Measurements from ENCODE around the gene ARID1A.

Gene ARID1A

GRCh38 chr1:26767714-26768113 is 71.9 kb downstream of the ARID1A start:
- DNase-seq = no peak

- DNase-seq = no peak
Measured at GRCh38 chr1:26768755-26769154, 72.9 kb downstream of the ARID1A start.

GRCh38 chr1:26771285-26771642 is 75.4 kb downstream of the ARID1A start:
- no peak for DNase-seq

DNA sequence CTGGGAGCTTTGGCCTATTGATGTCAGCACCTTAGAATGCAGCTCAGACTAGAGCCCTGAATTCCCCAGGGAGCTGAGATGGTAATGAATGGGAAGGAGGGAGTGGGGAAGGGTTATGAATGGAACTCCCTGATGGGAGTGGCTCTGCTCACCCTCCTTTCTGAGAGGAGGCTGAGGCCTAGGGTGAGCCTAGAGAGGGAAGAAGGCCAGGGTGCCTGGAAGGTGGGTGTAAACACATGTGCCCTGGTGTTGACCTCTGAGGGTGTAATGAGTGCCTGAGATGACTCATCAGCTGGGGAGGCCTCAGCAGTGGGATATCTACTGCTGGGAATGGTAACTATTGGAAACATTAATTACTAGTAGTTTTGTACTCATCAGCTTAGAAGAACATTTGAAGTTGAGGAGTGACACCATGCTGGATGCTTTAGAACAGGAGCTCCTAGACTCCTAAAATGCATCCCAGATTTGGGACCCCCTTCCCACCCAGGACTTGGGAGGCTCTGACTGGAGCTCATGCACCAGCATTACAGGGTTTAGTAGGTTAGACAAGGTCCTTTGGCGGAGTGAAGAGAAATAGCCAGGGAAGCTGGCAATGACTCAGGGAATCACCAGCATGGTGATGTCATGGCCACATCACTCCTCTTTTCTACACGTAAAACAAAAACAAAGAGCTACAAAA is 76.0 kb downstream of the ARID1A start:
- peak; percentile 80 for DNase-seq

DNA sequence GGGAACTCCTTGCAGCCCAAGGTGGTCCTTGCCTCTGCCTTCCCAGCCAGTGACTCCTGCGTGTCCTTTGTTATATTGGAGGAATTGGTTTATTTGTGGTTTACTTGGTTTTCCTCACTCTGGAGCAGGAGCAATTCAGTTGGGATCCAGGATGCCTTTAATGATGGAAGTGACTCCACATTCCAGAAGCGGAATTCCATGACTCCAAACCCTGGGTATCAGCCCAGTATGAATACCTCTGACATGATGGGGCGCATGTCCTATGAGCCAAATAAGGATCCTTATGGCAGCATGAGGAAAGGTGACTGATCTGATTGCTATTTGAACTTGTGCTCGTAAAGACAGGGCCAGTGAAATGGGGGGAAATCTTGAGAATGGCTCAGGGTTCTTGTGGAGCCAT is 76.9 kb downstream of the ARID1A start:
- DNase-seq = no peak

DNA sequence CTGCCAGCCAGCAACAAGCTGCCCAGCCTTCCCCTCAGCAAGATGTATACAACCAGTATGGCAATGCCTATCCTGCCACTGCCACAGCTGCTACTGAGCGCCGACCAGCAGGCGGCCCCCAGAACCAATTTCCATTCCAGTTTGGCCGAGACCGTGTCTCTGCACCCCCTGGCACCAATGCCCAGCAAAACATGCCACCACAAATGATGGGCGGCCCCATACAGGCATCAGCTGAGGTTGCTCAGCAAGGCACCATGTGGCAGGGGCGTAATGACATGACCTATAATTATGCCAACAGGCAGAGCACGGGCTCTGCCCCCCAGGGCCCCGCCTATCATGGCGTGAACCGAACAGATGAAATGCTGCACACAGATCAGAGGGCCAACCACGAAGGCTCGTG is 78.6 kb downstream of the ARID1A start:
- DNase-seq = no peak

DNA sequence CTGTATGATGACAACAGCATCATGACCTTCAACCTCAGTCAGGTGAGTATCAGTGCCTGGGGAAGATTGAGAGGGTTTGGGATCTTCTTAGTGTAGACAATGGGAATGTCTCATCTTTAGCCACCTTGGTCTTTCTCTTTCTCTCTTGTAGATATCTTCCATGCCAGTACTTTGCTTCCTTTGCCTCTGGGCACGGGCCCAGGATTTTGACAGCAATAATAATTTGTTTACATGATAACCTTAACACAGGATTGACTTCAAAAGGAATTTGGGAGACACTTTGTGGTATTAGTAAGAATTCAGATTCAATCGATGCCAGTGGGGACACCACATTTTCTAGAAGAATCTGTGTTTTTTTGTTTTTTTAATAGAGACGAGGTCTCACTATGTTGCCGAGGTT is 79.9 kb downstream of the ARID1A start:
- DNase-seq = no peak

DNA sequence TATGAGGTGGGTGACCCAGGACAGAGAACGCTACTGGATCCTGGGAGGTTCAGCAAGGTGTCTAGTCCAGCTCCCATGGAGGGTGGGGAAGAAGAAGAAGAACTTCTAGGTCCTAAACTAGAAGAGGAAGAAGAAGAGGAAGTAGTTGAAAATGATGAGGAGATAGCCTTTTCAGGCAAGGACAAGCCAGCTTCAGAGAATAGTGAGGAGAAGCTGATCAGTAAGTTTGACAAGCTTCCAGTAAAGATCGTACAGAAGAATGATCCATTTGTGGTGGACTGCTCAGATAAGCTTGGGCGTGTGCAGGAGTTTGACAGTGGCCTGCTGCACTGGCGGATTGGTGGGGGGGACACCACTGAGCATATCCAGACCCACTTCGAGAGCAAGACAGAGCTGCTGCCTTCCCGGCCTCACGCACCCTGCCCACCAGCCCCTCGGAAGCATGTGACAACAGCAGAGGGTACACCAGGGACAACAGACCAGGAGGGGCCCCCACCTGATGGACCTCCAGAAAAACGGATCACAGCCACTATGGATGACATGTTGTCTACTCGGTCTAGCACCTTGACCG is 83.4 kb downstream of the ARID1A start:
- DNase-seq = no peak

- no peak for DNase-seq
Measured at GRCh38 chr1:26780344-26780957, 84.6 kb downstream of the ARID1A start.

DNA sequence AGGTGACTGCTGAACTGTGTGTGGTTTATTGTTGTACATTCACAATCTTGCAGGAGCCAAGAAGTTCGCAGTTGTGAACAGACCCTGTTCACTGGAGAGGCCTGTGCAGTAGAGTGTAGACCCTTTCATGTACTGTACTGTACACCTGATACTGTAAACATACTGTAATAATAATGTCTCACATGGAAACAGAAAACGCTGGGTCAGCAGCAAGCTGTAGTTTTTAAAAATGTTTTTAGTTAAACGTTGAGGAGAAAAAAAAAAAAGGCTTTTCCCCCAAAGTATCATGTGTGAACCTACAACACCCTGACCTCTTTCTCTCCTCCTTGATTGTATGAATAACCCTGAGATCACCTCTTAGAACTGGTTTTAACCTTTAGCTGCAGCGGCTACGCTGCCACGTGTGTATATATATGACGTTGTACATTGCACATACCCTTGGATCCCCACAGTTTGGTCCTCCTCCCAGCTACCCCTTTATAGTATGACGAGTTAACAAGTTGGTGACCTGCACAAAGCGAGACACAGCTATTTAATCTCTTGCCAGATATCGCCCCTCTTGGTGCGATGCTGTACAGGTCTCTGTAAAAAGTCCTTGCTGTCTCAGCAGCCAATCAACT is 85.5 kb downstream of the ARID1A start:
- no peak for DNase-seq

GRCh38 chr1:26782521-26783212 is 86.9 kb downstream of the ARID1A start:
- DNase-seq = no peak

- no peak for DNase-seq
Measured at GRCh38 chr1:26783646-26784022, 87.8 kb downstream of the ARID1A start.

DNA sequence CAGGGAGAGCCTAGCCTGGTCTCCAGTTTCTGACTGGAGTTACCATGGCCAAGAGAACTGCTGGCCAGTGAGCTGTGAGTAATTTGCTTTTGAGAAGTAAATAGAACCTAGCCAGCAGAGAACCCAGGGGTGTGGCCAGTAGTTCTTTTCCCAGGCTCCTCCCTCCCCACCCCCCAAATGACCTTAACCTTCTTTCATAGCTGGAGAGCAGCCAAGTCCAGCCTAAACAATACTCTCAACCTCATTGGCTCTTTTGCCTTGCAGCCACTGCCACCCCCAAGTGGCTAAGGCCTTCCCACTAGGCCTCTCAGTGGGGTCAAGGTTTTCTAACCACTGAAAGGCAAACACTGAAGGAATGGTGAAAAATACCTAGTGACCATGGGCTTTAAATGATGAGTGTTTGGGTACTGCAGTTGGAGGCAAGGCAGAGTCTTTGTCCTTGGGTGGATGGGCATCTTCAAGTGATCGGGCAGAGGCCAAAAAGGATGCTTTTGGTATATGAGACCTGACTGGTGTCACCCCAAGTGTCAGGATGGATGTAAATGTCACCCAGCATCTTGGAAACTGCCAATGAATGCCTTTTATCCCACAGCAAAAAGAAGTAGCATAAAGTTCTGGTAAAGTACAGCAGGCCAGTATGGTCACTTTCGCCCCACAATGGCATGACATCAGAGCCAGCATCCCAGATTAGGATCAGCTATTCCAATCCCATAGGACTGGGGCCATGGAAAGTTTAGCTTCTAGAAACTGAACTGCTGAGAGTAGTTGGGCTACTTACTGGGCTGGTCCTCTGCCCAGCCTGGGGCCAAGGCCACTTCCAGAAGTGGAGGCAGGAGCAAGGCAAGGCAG is 88.4 kb downstream of the ARID1A start:
- peak; percentile 25 for DNase-seq

GRCh38 chr1:26784886-26785285 is 89.1 kb downstream of the ARID1A start:
- DNase-seq = no peak

DNA sequence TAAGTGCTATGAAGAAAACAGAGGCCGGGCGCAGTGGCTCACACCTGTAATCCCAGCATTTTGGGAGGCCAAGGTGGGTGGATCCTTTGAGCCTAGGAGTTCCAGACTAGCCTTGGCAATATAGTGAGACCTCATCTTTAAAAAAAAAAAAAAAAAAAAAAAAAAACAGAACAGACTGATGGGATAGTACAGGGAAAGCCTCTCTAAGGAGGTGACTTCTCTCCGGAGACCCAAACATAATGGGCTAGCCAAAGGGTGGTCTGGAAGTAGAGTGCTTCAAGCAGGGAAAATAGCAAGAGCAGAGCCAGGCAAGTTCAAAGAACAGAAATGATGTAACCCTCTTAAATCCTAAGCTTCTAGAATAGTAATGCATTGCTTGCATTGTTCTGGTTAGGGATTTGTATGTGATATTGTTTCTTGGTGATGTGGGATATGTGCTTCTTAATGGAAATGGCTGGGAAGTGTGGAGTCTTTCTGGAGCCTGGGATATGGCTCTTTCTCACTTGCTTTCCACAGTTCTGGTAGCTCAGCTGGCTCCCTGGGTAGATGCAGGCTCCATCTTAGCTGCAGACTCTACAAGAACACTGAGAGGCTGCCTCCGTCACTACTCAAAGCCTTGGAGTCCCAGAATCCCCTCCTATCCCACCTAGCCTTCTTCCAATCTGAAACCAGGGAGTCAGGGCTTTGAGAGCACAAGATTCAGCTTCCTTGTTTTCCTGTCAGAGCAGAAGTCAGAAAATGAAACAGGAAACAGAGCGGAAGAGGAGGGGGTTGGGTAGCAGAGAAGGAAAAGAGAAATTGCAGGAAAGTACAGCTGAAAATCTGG is 90.0 kb downstream of the ARID1A start:
- DNase-seq = peak; percentile 39

DNA sequence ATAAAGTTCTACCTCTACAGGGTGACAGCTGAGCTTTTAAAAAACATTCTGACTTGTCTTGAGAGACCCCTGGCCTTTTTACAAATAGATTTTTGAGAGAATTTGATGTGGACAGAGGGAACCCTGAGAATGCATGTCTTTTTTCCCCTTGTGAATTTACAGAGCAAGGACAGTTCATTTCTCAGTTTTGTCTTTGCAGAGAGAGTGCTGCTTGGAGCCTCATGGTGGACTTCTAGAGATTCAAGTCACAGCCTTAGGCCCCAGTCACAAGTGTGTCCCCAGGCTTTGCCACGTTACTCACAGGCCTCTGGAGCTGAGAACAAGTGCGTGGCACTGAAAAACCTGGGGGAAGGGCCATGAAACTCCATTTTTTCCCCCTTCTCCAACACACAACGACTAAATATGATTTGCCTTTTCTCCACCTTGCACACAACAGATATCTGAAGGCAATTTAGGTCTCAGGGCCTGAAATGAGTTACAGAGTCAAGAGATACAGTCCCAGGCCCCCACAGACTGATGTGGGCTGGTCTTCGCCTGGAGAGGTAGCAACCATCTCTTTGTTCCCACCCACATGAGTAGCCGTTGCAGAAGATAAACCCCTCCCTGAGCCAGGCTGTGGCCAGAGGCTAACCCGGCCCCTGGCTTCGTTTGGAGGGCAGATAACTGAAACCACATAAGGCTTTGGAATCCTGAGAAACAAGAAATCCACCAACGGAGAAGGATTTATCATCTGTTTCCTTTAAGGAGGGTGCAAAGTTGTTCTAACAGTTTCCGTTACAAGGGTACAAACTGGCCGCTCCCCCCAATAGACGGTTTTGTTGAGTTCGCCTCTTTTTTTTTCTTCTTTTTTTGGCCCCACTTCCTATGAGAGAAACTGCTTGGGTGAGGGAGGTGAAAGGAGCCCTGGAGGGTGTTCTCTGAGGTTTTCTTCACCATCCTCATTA is 90.9 kb downstream of the ARID1A start:
- DNase-seq = peak; percentile 66

DNA sequence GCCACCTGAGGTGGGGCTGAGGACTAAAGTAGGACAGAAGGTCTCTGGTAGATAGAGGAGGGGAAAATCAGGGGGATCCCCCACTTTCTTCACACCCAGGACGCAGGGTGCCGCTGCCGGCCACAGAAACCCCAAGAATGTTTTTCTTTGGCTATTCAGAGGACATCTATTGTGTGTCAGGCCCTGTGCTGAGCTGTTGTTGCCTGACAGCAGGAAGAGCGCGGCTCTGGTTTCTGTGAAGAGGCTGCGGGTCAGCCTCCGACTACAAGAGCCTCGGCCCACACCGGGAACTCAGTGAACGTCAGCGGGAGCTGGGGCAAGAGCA is 91.5 kb downstream of the ARID1A start:
- peak; percentile 89 for DNase-seq

- peak; percentile 91 for DNase-seq
Measured at GRCh38 chr1:26787706-26788514, 92.1 kb downstream of the ARID1A start, which contains the start of gene PIGV. PIGV (plus strand) TSS chr1:26787950; CDS start chr1:26790816, 2,866 bp downstream.

GRCh38 chr1:26788515-26788785 is 92.6 kb downstream of the ARID1A start:
- no peak for DNase-seq

Measured in DMS53 (cell line).